HG03025 (cell line): ENCODE results near the gene EIF3B.
"Not testable (repeated sequence)": the region's sequence is repeated elsewhere in the genome, so short reads cannot be mapped to it uniquely, and the experiment has no call there.

Source experiments
- ATAC-seq: cut with Tn5 transposase; IDR thresholded peaks from one replicate; pipeline ENCODE4 v1.9.1; 2021; ENCODE audit warnings: mild to moderate bottlenecking, moderate library complexity; ENCODE audit not compliant: unreplicated experiment, low FRiP score

Gene EIF3B

DNA sequence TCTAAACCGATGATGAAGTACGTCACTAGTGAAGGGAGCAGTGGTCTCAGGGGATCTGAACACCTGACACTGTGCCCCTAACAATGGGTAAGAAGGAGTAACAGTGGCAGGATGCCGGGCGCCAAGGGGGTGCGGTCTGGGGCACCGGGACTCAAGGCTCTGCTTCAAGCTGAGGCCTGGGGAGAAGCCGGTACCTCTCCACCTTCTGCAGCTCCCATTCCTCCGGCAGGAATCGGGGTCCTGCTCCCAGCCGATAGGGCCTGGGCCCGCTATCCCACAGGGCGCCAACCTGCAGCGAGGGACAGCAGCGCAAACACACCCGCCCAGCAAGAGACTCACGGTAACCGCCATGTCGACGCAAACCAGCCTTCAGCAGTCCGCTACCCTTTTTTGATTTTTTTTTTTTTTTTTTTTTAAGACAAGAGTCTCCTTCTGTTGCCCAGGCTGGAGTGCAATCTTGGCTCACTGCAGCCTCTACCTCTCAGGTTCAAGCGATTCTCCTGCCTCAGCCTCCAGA is 40.0 kb downstream of the EIF3B start:
- ATAC-seq = no peak

DNA sequence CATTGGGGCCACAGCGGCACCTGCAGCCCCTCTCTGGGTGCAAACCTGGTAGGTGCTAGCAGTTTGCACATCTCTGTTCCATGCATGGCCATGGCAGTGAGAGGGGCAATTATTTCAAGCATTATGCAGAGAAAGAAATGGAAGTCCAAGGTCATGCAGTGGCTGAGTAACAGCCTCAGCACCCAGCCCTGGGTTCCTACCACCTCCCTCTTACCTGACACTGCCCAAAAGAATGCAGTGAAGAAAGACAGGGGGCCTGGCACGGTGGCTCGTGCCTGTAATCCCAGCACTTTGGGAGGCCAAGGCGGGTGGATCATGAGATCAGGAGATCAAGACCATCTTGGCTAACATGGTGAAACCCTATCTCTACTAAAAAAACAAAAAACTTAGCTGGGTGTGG is 43.9 kb downstream of the EIF3B start:
- ATAC-seq = no peak

DNA sequence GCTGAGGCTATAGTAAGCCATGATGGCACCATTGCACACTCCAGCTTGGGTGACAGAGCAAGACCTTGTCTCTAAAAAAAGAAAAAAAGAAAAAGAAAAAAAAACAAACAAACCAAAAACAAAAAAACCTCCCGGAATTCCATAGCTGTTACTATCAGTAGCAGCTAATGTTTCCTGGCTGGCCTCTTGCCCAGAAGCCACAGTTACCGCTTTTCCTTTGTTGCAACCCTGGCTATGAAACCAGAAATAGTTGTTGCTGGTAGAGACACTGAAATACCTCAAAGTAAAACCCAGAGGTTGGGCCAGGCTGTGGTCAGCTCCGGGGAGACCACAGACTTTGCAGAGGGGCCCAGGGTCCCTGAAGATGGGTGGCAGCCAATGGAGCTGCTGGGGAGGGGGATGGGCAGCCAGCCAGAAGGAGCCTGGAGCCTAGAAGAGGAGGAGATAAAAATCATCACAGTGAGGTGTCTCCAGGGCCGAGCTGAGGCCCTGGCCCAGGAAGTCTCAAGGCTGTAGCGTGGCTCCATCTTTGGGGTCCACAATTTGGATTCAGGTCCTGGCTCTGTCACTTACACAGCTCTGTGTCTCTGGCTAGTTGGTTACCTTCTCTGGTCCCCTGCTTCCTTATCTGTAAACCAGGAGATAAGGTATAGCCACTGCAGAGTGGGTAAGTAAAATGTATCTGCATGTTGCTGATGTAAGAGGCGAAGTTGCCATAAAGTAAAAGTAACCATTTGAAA is 45.4 kb downstream of the EIF3B start:
- no peak for ATAC-seq

DNA sequence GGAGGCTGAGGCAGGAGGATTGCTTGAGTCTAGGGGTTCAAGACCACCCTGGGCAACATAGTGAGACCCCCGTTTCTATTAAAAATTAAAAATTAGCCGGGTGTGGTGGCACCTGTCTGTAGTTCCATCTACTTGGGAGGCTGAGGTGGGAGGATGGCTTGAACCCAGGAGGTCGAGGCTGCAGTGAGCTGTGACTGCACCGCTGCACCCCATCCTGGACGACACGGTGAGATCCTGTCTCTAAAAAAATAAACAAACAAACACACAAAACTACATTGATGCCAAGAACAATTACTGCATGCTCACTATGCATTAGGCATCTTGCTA is 48.0 kb downstream of the EIF3B start:
- no peak for ATAC-seq

DNA sequence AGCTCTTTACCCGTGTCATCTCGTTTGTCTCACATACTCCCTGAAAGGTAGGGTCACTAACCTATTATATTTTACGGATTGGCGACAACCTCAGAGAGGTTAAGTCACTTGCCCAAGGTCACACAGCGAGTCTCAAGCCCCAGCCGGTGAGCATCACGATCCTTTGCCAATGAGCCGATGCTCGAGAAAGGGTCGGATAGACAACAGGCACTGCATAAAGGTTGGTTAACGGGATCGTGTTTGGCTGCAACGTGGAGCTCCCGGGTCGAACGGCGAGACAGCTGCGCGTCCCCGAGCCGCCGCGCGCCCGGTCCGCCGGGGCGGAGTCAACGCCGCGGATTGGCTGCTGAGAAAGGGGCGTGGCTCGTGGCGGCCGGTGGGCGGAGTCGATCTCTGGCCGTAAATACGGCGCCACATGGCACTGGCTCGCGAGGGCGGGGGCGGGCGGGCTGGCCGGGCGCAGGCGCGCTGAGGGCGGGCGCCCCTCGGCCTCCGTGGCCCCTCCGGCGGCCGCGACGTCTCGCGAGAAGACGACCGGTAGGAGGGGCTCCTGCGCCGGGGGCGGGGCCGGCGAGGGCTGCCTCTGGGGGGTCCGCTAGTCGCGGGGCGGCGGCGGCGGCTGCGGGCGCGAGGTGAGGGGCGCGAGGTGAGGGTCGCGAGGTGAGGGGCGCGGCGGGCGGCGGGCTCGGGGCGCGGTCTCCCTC is 48.5 kb downstream of the EIF3B start, which contains the start of gene CHST12:
CHST12 (plus strand) TSS at position 598 of the 704 bp plus-strand sequence. CDS start 29,029 bp downstream, outside the sequence.
- peak; percentile 41 for ATAC-seq

DNA sequence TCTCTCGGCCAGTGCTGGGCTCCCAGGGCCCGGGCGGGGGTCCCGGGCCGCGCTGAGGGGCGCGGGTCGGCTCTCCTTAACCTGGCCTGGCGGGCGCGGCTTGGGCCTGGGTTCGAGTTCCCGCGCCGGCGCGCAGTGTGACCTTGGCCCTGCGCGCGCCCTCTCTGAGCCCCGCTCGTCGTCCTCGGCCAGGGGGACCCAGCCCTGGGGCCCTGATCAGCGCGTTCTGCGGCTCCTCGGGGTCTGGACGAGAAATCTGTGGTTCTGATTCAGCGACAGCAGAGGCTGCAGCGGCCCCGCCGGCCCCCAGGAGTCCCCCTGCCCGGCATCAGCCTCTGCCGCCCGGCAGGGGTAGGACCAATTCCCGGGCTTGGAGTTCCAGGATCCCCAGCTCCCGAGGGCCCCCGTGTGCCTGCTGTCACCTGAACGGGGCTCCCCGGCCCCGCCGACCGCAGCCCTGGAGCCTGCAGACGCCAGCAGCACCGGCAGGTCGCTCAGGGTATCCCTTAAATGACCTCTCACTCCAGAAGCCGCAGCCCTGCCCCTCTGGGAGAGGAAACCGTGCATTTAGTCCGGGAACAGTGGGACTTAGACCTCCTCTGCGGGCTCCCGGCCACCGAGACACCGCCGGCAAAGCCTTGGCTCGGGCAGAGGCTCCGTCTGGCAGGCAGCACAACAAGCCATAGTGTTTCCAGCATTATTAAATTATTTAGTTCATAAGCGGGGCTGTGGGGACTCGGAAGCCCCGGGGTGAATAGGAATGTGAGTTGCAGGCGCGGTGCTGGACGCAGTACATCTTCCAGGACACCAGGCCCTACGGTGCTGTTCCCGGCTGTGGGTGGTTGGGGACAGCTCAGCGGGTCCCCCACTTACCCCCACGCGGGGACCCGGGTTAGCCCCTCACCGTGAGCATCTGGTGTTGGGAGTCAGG is 49.4 kb downstream of the EIF3B start:
- peak; percentile 9 for ATAC-seq

DNA sequence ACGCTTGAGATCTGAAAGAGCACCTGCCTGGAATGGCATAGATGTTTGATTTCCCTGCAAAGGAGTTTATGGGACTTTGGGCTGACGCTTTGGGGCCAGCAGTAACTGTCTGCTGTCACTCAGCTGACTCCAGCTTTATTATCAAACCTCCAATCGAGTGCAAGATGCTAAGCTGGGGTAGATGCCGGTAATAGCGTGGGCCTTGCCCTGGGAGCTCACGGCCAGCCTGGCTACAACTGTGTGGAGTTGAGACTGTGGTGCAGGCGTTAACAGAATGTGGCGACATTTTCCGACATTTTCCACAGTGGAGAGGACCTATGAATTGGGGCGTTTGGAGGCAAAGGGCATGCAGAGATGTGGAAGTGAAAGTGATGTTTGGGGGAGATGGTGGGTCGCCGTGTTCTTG is 50.1 kb downstream of the EIF3B start:
- no peak for ATAC-seq

DNA sequence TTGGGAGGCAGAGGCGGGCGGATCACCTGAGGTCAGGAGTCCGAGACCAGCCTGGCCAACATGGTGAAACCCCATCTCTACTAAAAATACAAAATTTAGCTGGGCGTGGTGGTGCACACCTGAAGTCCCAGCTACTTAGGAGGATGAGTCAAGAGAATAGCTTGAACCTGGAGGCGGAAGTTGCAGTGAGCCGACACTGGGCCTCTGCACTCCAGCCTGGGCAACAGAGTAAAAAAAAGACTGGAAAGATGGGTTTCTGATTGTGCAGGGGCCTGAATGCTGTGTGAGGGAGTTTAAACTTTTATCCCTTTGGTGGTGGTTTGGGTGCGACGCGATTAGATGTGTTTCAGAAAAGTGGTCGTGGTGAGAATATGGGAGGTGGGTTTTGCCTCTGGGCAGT is 50.6 kb downstream of the EIF3B start:
- ATAC-seq = no peak

DNA sequence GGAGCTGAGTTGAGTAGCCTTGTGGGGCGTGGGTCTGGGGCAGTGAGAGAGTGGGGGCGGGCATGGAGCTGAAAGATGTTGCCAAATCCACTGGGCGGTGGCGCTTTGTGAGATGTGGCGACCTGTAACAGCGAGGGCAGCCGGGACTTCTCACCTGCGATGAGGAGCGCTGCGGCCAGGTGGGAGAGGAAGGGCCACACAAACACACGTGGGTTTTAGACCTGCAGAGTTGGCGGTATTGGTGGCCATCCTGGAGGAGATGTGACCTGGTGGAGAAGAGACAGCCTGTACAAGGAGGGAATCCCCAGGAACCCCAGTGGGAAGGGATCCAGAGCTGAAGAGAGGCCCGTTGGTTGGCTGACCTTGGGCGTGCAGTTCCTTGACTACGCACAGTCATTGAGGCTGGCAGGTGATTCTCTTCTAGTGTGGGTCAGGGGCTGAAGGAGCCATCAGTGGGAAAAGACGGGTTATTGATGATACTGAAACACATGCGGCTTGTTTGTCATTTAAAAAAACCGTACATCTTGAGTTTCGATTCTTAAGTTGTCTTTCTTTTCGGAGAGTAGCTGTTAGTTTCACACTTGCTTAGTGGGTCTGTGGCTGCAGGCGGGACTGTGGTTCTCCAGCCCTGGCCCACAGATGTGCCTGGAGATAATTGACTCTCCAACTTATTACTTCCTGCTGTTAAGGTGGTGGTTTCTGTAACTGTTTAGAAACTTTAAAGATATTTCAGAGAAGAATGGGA is 51.1 kb downstream of the EIF3B start:
- peak; percentile 37 for ATAC-seq

DNA sequence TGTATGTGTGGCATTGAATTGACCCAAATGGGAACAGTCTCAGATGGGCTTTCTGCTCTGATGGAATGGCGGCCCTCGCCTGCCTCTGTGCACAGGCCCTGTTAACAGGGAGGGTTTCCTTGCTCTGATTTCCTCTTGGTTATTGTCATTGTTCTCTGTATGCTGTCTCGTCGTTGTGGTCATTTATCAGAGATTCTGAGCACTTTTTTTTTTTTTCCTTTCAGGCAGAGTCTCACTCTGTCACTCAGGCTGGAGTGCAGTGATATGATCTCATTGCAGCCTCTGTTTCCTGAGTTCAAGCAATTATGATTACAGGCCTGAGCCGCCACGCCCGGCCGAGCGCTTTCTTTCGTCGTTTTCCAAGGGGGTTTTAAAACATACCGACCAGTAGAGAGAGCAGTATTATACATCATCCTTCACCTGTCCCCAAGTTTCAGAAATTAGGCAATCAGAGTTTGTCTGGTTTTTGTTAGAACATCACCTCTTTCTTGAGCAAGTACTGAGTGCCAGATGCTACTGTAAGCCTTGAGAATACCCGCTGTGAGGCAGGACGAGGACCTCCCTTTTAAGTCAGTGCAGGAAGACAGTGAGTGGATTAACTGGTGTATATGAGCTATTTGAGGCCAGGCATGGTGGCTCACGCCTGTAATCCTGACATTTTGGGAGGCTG is 55.3 kb downstream of the EIF3B start:
- no peak for ATAC-seq

DNA sequence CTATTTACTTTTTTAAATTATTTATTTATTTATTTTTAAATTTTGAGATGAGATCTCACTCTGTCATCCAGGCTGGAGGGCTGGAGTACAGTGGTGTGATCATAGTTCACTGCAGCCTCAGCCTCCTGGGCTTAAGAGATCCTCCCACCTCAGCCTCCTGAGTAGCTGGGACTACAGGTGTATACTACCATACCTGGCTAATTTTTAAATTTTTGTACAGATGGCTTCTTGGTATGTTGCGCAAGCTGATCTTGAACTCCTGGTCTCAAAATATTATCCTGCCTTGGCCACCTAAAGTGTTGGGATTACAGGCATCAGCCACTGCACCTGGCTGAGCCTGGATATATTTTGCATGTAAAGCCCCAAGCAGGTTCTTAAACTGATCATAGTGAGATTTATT is 56.4 kb downstream of the EIF3B start:
- no peak for ATAC-seq

DNA sequence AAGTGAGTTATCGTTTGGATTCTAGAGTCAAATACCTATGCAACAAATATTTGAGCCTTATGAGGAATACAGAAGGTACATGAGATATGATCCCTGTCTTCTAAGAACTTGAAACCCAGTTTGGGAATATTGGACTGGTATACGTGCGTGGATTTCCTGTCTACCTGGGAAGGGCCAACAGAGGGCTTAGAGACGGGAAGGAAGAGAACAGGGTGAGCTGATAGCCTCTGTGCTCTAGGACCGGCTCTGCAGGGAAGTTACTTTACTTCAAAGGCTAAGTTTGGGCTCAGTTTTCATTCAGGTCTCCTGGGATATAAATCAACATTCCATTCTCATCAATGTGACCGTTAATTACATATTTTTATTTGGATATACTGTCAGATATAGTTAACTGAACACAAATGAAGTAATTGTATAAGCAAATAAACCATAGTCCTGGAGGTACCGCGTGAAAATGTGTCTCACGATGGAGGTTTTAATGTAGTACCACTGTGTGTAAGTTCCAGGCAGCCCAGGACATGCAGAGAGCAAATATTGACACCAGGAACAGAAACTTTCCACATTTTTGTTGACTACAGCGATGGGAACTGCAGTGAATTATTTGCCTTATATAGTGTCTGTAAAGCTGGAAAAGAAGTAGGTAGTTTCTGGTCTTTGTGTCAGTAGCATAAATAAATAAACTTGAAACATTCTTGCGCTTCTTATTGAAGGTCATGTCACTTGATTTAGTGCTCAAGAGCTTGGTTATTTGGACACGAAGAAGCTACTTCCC is 57.4 kb downstream of the EIF3B start:
- ATAC-seq = no peak

DNA sequence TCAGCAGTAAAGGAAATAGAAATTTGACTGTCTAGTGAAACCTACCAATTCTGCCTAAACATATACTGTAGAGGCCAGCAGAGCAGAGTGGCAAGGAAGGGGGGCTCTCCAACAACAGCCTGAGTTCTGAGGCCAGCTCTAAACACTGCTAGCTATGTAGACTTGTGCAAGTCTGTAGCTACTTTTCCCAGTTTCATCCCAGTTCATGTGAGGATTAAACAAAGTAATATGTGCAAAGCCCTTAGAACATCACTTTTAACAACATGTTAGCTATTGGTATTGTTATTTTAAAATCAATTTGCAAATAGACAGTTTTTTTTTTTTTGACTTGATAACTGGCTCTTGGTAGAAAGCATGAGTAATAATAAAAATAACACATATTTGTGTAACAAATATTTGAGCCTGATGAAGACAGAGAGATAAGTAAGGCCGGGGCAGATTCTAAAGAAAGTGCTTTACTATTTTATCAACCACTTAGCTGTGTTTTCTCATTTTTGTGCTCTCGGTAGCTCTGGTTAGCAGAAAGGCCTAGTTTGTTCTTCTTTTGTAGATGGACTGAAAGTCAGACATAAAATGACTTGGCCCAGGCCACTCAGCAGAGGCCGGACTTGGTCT is 58.1 kb downstream of the EIF3B start:
- no peak for ATAC-seq

DNA sequence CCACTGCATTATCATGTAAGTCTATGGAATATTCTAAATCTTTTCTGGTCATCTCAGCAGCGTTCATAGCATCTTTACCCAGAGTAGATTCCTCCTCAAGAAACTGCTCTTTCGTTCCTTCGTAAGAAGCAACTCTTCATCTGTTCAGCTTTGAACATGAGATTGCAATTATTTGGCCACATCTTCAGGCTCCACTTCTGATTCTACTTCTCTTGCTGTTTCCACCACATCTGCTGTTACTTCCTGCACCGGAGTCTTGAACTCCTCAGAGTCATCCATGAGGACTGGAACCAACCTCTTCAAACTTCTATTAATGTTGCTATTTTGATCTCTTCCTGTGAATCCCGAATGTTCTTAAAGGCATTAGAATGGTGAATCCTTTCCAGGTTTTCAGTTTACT is 61.4 kb downstream of the EIF3B start:
- ATAC-seq = no peak

DNA sequence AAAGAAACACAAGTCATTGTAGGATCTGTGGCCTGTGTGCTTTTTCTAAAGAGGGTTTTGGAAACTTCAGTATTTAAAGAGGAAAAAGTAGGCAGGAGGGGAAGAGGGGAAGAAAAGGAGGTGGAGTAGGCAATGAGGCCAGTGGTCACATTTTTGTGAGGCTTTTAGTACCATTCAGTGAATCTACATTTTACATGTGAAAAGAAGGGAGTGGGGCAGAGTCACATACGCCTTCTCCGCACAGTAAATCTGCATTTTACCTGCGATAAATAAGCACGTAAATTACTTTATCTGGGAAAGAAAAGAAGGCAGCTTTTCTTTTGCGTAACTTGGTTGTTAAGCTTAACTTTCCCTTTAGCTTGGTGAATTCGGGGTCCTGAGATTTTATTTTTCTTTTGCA is 62.0 kb downstream of the EIF3B start:
- ATAC-seq = no peak

DNA sequence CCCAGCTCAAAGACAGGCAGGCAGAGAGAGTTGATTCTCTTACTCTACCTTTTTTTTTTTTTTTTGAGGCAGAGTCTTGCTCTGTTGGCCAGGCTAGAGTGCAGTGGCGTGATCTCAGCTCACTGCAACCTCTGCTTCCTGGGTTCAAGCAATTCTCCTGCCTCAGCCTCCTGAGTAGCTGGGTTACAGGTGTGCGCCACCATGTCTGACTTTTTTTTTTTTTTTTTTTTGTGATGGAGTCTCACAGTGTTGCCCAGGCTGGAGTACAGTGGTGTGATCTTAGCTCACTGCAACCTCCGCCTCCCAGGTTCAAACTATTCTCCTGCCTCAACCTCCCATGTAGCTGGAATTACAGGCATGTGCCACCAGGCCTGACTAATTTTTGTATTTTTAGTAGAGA is 62.6 kb downstream of the EIF3B start:
- ATAC-seq = not testable (repeated sequence)

DNA sequence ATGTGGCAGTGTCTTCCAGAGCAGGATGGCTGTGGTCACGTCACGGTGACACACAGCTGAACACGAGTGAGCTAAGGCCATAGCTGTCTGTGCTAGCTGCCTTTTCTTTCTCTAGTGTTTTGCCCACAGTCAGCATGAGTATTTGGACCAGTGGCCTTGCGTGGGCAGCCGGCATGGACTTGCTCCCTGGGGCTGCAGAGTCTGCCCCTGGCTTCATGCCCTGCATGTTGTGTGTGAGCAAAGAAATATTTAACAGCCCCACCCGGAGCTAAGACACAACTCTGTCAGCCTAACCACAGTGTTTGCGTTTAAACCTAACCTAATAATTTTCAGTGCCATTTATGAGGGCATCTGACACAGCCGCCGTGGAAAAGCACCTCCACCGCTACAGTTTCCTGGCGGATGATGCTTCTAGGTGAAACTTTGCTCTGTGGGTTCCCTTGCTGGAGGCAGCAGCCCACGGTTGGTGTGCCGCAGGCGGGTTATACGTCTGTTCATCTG is 63.4 kb downstream of the EIF3B start:
- no peak for ATAC-seq

DNA sequence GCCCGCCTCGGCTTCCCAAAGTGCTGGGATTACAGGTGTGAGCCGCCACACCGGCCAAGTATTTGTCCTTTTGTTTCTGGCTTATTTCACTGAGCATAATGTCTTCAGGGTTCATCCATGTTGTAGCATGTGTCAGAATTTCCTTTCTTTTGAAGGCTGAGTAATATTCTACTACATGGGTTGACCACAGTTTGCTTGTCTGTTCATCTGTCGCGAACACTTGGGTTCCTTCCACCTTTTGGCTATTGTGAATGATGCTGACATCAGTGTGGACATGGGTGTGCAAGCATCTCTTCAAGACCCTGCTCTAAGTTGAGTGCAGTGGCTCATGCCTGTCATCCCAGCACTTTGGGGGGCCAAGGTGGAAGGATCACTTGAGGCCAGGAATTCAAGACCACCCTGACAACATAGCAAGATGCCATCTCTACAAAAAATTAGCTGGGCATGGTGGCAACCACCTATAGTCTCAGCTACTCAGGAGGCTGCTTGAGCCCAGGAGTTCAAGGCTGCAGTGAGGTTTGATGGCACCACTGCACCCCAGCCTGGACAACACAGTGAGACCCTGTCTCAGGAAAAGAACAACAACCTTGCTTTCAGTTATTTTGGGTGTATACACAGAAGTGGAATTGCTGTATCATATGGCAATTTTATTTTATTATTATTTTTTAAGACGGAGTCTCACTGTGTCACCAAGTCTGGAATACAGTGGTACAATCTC is 65.7 kb downstream of the EIF3B start:
- ATAC-seq = no peak
